Measurements from ENCODE around the gene ACIN1. TPM values are rescaled to one million over a fixed set of nuclear protein-coding genes. Genes with fewer than 3 reads are reported as not detected.
A peak's percentile ranks its signal among the peaks of the same experiment; 100 is the strongest.

The ACIN1 gene
- total and polyA plus RNA-seq, 2 experiments from 2014 or later = 76.1 to 172 TPM

GRCh38 chr14:23057757-23058653 is 36.9 kb downstream of the ACIN1 start:
- H3K9me2 ChIP-seq (ENCODE audit: insufficient read depth) = no peaks in the 10 kb centered on the region
- peak overlapping the region; percentile 86 for H3K4me3 ChIP-seq
- H3K79me2 ChIP-seq (replicated peaks; ENCODE audit: insufficient read depth) = 0 out of 2 replicates have a peak, but pooled peaks cover 3% of the 10 kb centered on the region
- H3K4me1 ChIP-seq (ENCODE audit: insufficient read depth) = peaks cover 14% of the 10 kb centered on the region; the same call in 1 of the 2 replicates
- Mint-ChIP-seq H3K36me3 (ENCODE audit: low read depth) (peaks cover 58% of the 10 kb centered on the region), H3K27ac (peak overlapping the region; percentile 90), H3K27me3 (ENCODE audit: insufficient read depth, low read depth, poor library complexity) (peaks cover 18% of the 10 kb centered on the region), H3K9me3 (no peaks in the 10 kb centered on the region), H3K4me3 (peak overlapping the region; percentile 85), H3K4me1 (peaks cover 18% of the 10 kb centered on the region)
- ATAC-seq (peak; percentile 70), DNase-seq (ENCODE audit: low spot score) (peak; percentile 96)
- peak overlapping the region; percentile 85 for H3K27ac ChIP-seq (ENCODE audit: low read depth)
- H2AFZ ChIP-seq = peak overlapping the region; percentile 88
- peaks cover 32% of the 10 kb centered on the region for H3F3A ChIP-seq (replicated peaks; ENCODE audit: low read depth)
- peak overlapping the region; percentile 98 for H3K4me2 ChIP-seq
- H3K27me3 ChIP-seq (ENCODE audit: insufficient read depth) = peaks cover 4% of the 10 kb centered on the region; the same call in 1 of the 2 replicates
- peaks cover 16% of the 10 kb centered on the region for H4K20me1 ChIP-seq (replicated peaks; ENCODE audit: insufficient read depth)
- H3K36me3 ChIP-seq (ENCODE audit: insufficient read depth) = peaks cover 22% of the 10 kb centered on the region
- TF ChIP-seq CTCF (conservative IDR thresholded peaks at IDR 0.05; ENCODE audit: low read depth in 2 of 2) (peak; percentile 83 to 90), ETS1 (IDR thresholded peaks at IDR 0.05) (no peak), STAT1 (IDR thresholded peaks at IDR 0.05; ENCODE audit: unreplicated experiment) (no peak), EZH2 (IDR thresholded peaks at IDR 0.05; ENCODE audit: low read depth, unreplicated experiment) (no peak), POLR2AphosphoS5 (IDR thresholded peaks at IDR 0.05; ENCODE audit: low read depth) (peak; percentile 67)

GRCh38 chr14:23056956-23057756 is 37.8 kb downstream of the ACIN1 start, which contains the start of gene CDH24:
TSS of gene CDH24 (minus strand) at chr14:23057520. CDS start at chr14:23055733, 1,787 bp downstream.
- Histone ChIP-seq H3F3A (replicated peaks; ENCODE audit: low read depth) (peaks cover 23% of the 10 kb centered on the region), H3K27ac (ENCODE audit: low read depth) (peak within 1 kb of the TSS; percentile 85), H2AFZ (peak within 1 kb of the TSS; percentile 90), H3K4me3 (peak within 1 kb of the TSS; percentile 86), H3K79me2 (replicated peaks; ENCODE audit: insufficient read depth) (no peaks in the 10 kb centered on the region), H3K9me2 (ENCODE audit: insufficient read depth) (no peaks in the 10 kb centered on the region), H3K27me3 (ENCODE audit: insufficient read depth) (peaks cover 4% of the 10 kb centered on the region; the same call in 1 of the 2 replicates), H3K4me1 (ENCODE audit: insufficient read depth) (peaks cover 14% of the 10 kb centered on the region; the same call in 1 of the 2 replicates), H3K4me2 (peak within 1 kb of the TSS; percentile 98), H3K36me3 (ENCODE audit: insufficient read depth) (peaks cover 13% of the 10 kb centered on the region), H4K20me1 (replicated peaks; ENCODE audit: insufficient read depth) (peaks cover 9% of the 10 kb centered on the region; the same call in 1 of the 2 replicates)
- peaks cover 50% of the 10 kb centered on the region for H3K36me3 Mint-ChIP-seq (ENCODE audit: low read depth)
- peak; percentile 38 for ATAC-seq
- H3K9me3 Mint-ChIP-seq = no peaks in the 10 kb centered on the region
- peaks cover 18% of the 10 kb centered on the region for H3K27me3 Mint-ChIP-seq (ENCODE audit: insufficient read depth, low read depth, poor library complexity)
- H3K4me3 Mint-ChIP-seq = peak within 1 kb of the TSS; percentile 85
- peak; percentile 86 for DNase-seq (ENCODE audit: low spot score)
- H3K27ac Mint-ChIP-seq = peak within 1 kb of the TSS; percentile 90
- peaks cover 19% of the 10 kb centered on the region for H3K4me1 Mint-ChIP-seq
- TF ChIP-seq JUNB (IDR thresholded peaks at IDR 0.05; ENCODE audit: unreplicated experiment) (no peak), POLR2AphosphoS5 (IDR thresholded peaks at IDR 0.05; ENCODE audit: low read depth) (no peak; the same call in 1 of the 2 replicates), STAT1 (IDR thresholded peaks at IDR 0.05; ENCODE audit: unreplicated experiment) (no peak), EZH2 (IDR thresholded peaks at IDR 0.05; ENCODE audit: low read depth, unreplicated experiment) (no peak), ZNF462 (CRISPR knock-in tag; IDR thresholded peaks at IDR 0.05) (no peak)

Measured in GM23338 (cell line).